ENCODE data around the gene TMEM184B. TPM values are rescaled to one million over a fixed set of nuclear protein-coding genes. Genes with fewer than 3 reads are reported as not detected.

Gene TMEM184B
- total and polyA plus RNA-seq, 2 donors from 2014 or later = 22.9 to 54.1 TPM

- Histone ChIP-seq H3K9me3 (ENCODE audit: control insufficient read depth in 2 of 3, insufficient read depth in 1 of 3, low read length in 3 of 3) (no peaks in the 10 kb centered on the region), H3K27ac (ENCODE audit: low read depth in 2 of 2, low read length in 2 of 2) (peak overlapping the region; percentile 39 to 79), H3K27me3 (ENCODE audit: control insufficient read depth, insufficient read depth, low read length) (no peaks in the 10 kb centered on the region), H3K4me3 (ENCODE audit: low read length in 3 of 3) (peak overlapping the region in 1 of 3 donors; percentile 1), H3K4me1 (ENCODE audit: control insufficient read depth in 2 of 3, insufficient read depth in 2 of 3, low read depth in 1 of 3, low read length in 3 of 3) (peaks cover 3 to 20% (median 16%) of the 10 kb centered on the region in 3 donors), H3K9ac (ENCODE audit: low read length in 3 of 3) (peak overlapping the region in 1 of 3 donors; percentile 49), H3K36me3 (ENCODE audit: control insufficient read depth in 2 of 3, insufficient read depth in 3 of 3, low read length in 3 of 3) (no peaks in the 10 kb centered on the region)
- no peak for FAIRE-seq
- TF ChIP-seq CTCF (IDR thresholded peaks at IDR 0.05; ENCODE audit: borderline replicate concordance, extremely low read depth, insufficient read depth) = no peak
- intact Hi-C loops (cut with DNase I) = no loop called here
- DNase-seq = no peak
These were observed 15.1 kb downstream of the TMEM184B start for GRCh38 chr22:38257650-38258250.

- no peaks in the 10 kb centered on the region for H3K9me3 ChIP-seq (ENCODE audit: control insufficient read depth in 2 of 3, insufficient read depth in 1 of 3, low read length in 3 of 3)
- peak overlapping the region; percentile 39 to 79 for H3K27ac ChIP-seq (ENCODE audit: low read depth in 2 of 2, low read length in 2 of 2)
- FAIRE-seq = no peak
- peak overlapping the region in 1 of 3 donors; percentile 49 for H3K9ac ChIP-seq (ENCODE audit: low read length in 3 of 3)
- intact Hi-C loops (cut with DNase I) = no loop called here
- DNase-seq = no peak
- H3K4me1 ChIP-seq (ENCODE audit: control insufficient read depth in 2 of 3, insufficient read depth in 2 of 3, low read depth in 1 of 3, low read length in 3 of 3) = peaks cover 3 to 16% (median 11%) of the 10 kb centered on the region in 3 donors
- no peaks in the 10 kb centered on the region for H3K36me3 ChIP-seq (ENCODE audit: control insufficient read depth in 2 of 3, insufficient read depth in 3 of 3, low read length in 3 of 3)
- H3K27me3 ChIP-seq (ENCODE audit: control insufficient read depth, insufficient read depth, low read length) = no peaks in the 10 kb centered on the region
- H3K4me3 ChIP-seq (ENCODE audit: low read length in 3 of 3) = peak overlapping the region in 1 of 3 donors; percentile 1
- no peak for TF ChIP-seq CTCF (IDR thresholded peaks at IDR 0.05; ENCODE audit: borderline replicate concordance, extremely low read depth, insufficient read depth)
These were observed 15.6 kb downstream of the TMEM184B start for GRCh38 chr22:38257181-38257580.

- Histone ChIP-seq H3K4me1 (ENCODE audit: control insufficient read depth in 2 of 3, insufficient read depth in 2 of 3, low read depth in 1 of 3, low read length in 3 of 3) (peaks cover under 1 to 4% (median 3%) of the 10 kb centered on the region in 3 donors), H3K9ac (ENCODE audit: low read length in 3 of 3) (no peak overlapping the region), H3K4me3 (ENCODE audit: low read length in 3 of 3) (no peak overlapping the region), H3K9me3 (ENCODE audit: control insufficient read depth in 2 of 3, insufficient read depth in 1 of 3, low read length in 3 of 3) (no peaks in the 10 kb centered on the region), H3K27me3 (ENCODE audit: control insufficient read depth, insufficient read depth, low read length) (no peaks in the 10 kb centered on the region), H3K27ac (ENCODE audit: low read depth in 2 of 2, low read length in 2 of 2) (no peak overlapping the region), H3K36me3 (ENCODE audit: control insufficient read depth in 2 of 3, insufficient read depth in 3 of 3, low read length in 3 of 3) (no peaks in the 10 kb centered on the region)
- no peak for DNase-seq
- intact Hi-C loops (cut with DNase I) = no loop called here
- no peak for FAIRE-seq
- TF ChIP-seq CTCF (IDR thresholded peaks at IDR 0.05; ENCODE audit: borderline replicate concordance, extremely low read depth, insufficient read depth) = no peak
These were observed 17.1 kb downstream of the TMEM184B start for GRCh38 chr22:38255697-38256096.

GRCh38 chr22:38251341-38251692 lies 21.5 kb downstream of the TMEM184B start:
- no peaks in the 10 kb centered on the region for H3K9me3 ChIP-seq (ENCODE audit: control insufficient read depth in 2 of 3, insufficient read depth in 1 of 3, low read length in 3 of 3)
- H3K36me3 ChIP-seq (ENCODE audit: control insufficient read depth in 2 of 3, insufficient read depth in 3 of 3, low read length in 3 of 3) = peaks cover 3 to 10% (median 7%) of the 10 kb centered on the region in 3 donors
- TF ChIP-seq CTCF (IDR thresholded peaks at IDR 0.05; ENCODE audit: borderline replicate concordance, extremely low read depth, insufficient read depth) = no peak
- H3K27ac ChIP-seq (ENCODE audit: low read depth in 2 of 2, low read length in 2 of 2) = no peak overlapping the region
- H3K27me3 ChIP-seq (ENCODE audit: control insufficient read depth, insufficient read depth, low read length) = no peaks in the 10 kb centered on the region
- H3K4me1 ChIP-seq (ENCODE audit: control insufficient read depth in 2 of 3, insufficient read depth in 2 of 3, low read depth in 1 of 3, low read length in 3 of 3) = no peaks in the 10 kb centered on the region
- H3K9ac ChIP-seq (ENCODE audit: low read length in 3 of 3) = no peak overlapping the region
- intact Hi-C loops (cut with DNase I) = no loop called here
- DNase-seq = no peak
- H3K4me3 ChIP-seq (ENCODE audit: low read length in 3 of 3) = no peak overlapping the region
- FAIRE-seq = no peak
